NCI-H187 (cell line): Measurements from ENCODE around the gene FHAD1.
A peak's percentile ranks its signal among the peaks of the same experiment; 100 is the strongest.

ENCODE experiments used
- DNase-seq, 2 experiments: peaks; one replicate each; lab custom pipeline; 2025; lab: John Stamatoyannopoulos, UW

FHAD1 gene

GRCh38 chr1:15326691-15327588, 79.9 kb downstream of the FHAD1 start:
- peak; percentile 22 to 60 for DNase-seq

- DNase-seq: no peak
Measured at GRCh38 chr1:15328351-15329103, 81.5 kb downstream of the FHAD1 start.

- no peak for DNase-seq
Measured at GRCh38 chr1:15329104-15329820, 82.2 kb downstream of the FHAD1 start.

- no peak for DNase-seq
Measured at GRCh38 chr1:15330028-15330427, 83.0 kb downstream of the FHAD1 start.

- DNase-seq: no peak
Measured at GRCh38 chr1:15331180-15331579, 84.2 kb downstream of the FHAD1 start.

GRCh38 chr1:15331734-15332133, 84.7 kb downstream of the FHAD1 start:
- no peak for DNase-seq

- no peak for DNase-seq
Measured at GRCh38 chr1:15332525-15332924, 85.5 kb downstream of the FHAD1 start.

- no peak for DNase-seq
Measured at GRCh38 chr1:15332952-15333715, 86.1 kb downstream of the FHAD1 start.

- DNase-seq: no peak
Measured at GRCh38 chr1:15334995-15335394, 88.0 kb downstream of the FHAD1 start.

- DNase-seq: no peak
Measured at GRCh38 chr1:15336866-15337265, 89.8 kb downstream of the FHAD1 start.

- no peak for DNase-seq
Measured at GRCh38 chr1:15337656-15338402, 90.8 kb downstream of the FHAD1 start.

GRCh38 chr1:15339570-15339969, 92.5 kb downstream of the FHAD1 start:
- no peak for DNase-seq

GRCh38 chr1:15341228-15341627, 94.2 kb downstream of the FHAD1 start:
- DNase-seq: no peak

GRCh38 chr1:15341634-15342407, 94.8 kb downstream of the FHAD1 start:
- DNase-seq: no peak

GRCh38 chr1:15342408-15342967, 95.5 kb downstream of the FHAD1 start:
- DNase-seq: no peak

GRCh38 chr1:15343099-15343498, 96.1 kb downstream of the FHAD1 start:
- DNase-seq: no peak

- DNase-seq: no peak
Measured at GRCh38 chr1:15343729-15344128, 96.7 kb downstream of the FHAD1 start.

- DNase-seq: no peak
Measured at GRCh38 chr1:15344380-15344779, 97.4 kb downstream of the FHAD1 start.

- DNase-seq: peak; percentile 28 to 53
Measured at GRCh38 chr1:15344800-15345704, 98.0 kb downstream of the FHAD1 start.
